IMR-90 (cell line): ENCODE results near the gene DKK2. TPM values are rescaled to one million over a fixed set of nuclear protein-coding genes. Genes with fewer than 3 reads are reported as not detected.

Experiments
- ATAC-seq: fragments of 200-7000 bp; cut with Tn5 transposase; 2 replicates; pipeline ENCODE4 v1.9.1; 2020; ENCODE audit warnings: low read depth, mild to moderate bottlenecking, moderate library complexity
- BruUV-seq: library from RNA; stranded (reverse); fragments of 400-500 nt; replicated peaks from 2 replicates; lab custom pipeline; 2021; lab: Mats Ljungman, UMichigan
- CTCF ChIA-PET: fragments of 300-600 bp; formaldehyde crosslinking; extraction: SDS; loops from one replicate; lab custom pipeline; 2021; ENCODE audit warnings: antibody characterized with exemption; lab: Yijun Ruan, JAX
- POLR2A ChIA-PET: fragments of 300-600 bp; sonication (Branson Sonifier 250); formaldehyde crosslinking; loops from one replicate; lab custom pipeline; 2022; ENCODE audit warnings: antibody characterized with exemption; ENCODE audit not compliant: unreplicated experiment; lab: Charles Lee
- DNase-seq: peaks from one replicate; pipeline ENCODE4 v3.0.0; 2013
- H2AFZ ChIP-seq: replicated peaks from 2 replicates; pipeline ENCODE3; 2013; ENCODE audit warnings: low read length, mild to moderate bottlenecking; ENCODE audit not compliant: poor library complexity
- H2AK5ac ChIP-seq: 2 replicates; pipeline ENCODE4 v1.6.1; 2013; ENCODE audit warnings: low read depth, low read length, inconsistent platforms
- H2AK9ac ChIP-seq: replicated peaks from 2 replicates; pipeline ENCODE3; 2013; ENCODE audit warnings: mild to moderate bottlenecking, low read depth, low read length, moderate library complexity; ENCODE audit not compliant: poor library complexity
- H2BK120ac ChIP-seq: 2 replicates; pipeline ENCODE4 v1.6.1; 2013; ENCODE audit warnings: low read depth, low read length, inconsistent platforms
- H2BK15ac ChIP-seq: 3 replicates; pipeline ENCODE4 v1.6.1; 2013; ENCODE audit warnings: low read depth, low read length, inconsistent platforms
- H2BK20ac ChIP-seq: 2 replicates; pipeline ENCODE4 v1.6.1; 2013; ENCODE audit warnings: low read depth, mild to moderate bottlenecking, inconsistent platforms, low read length, moderate library complexity
- H2BK5ac ChIP-seq: 2 replicates; pipeline ENCODE4 v1.6.1; 2013; ENCODE audit warnings: mild to moderate bottlenecking, low read depth, low read length, inconsistent platforms; ENCODE audit not compliant: poor library complexity, severe bottlenecking
- H3K14ac ChIP-seq: replicated peaks from 2 replicates; pipeline ENCODE4 v1.6.1; 2013; ENCODE audit warnings: low read depth, low read length, inconsistent platforms
- H3K18ac ChIP-seq: 2 replicates; pipeline ENCODE4 v1.6.1; 2013; ENCODE audit warnings: low read depth, low read length, control low read depth
- H3K23ac ChIP-seq: 2 replicates; pipeline ENCODE4 v1.6.1; 2013; ENCODE audit warnings: low read depth, low read length, inconsistent platforms
- H3K27ac ChIP-seq: 2 replicates; pipeline ENCODE4 v1.5.1; 2013; ENCODE audit warnings: mild to moderate bottlenecking, control low read depth, low read length; ENCODE audit not compliant: insufficient read depth
- H3K27me3 ChIP-seq: 2 replicates; pipeline ENCODE4 v1.6.1; 2013; ENCODE audit warnings: low read length; ENCODE audit not compliant: control insufficient read depth, insufficient read depth
- H3K36me3 ChIP-seq: 2 replicates; pipeline ENCODE4 v1.6.1; 2013; ENCODE audit warnings: low read length, mixed read lengths; ENCODE audit not compliant: control insufficient read depth, insufficient read depth
- H3K4ac ChIP-seq: 2 replicates; pipeline ENCODE4 v1.6.1; 2013; ENCODE audit warnings: low read depth, low read length, inconsistent platforms
- H3K4me1 ChIP-seq: 2 replicates; pipeline ENCODE4 v1.6.1; 2013; ENCODE audit warnings: low read length, mixed read lengths; ENCODE audit not compliant: control insufficient read depth, insufficient read depth
- H3K4me2 ChIP-seq: 2 replicates; pipeline ENCODE4 v1.6.1; 2013; ENCODE audit warnings: low read depth, mild to moderate bottlenecking, control low read depth, low read length, moderate library complexity
- H3K4me3 ChIP-seq: 2 replicates; pipeline ENCODE4 v1.5.1; 2013; ENCODE audit warnings: low read depth, mild to moderate bottlenecking, control low read depth, low read length, moderate library complexity; ENCODE audit not compliant: insufficient read depth
- H3K56ac ChIP-seq: 2 replicates; pipeline ENCODE4 v1.6.1; 2013; ENCODE audit warnings: low read length, inconsistent platforms; ENCODE audit not compliant: insufficient read depth; ENCODE audit errors: extremely low read depth
- H3K79me1 ChIP-seq, 2 experiments: 2 replicates each; pipeline ENCODE4 v1.6.1; 2013; ENCODE audit warnings: low read length in 2 of 2, inconsistent platforms in 1 of 2, low read depth in 1 of 2
- H3K9ac ChIP-seq: 2 replicates; pipeline ENCODE4 v1.6.1; 2013; ENCODE audit warnings: low read depth, low read length, control low read depth
- H3K9me1 ChIP-seq: 2 replicates; pipeline ENCODE4 v1.6.1; 2013; ENCODE audit warnings: low read length, inconsistent platforms; ENCODE audit not compliant: insufficient read depth
- H3K9me3 ChIP-seq: 2 replicates; pipeline ENCODE4 v1.6.1; 2013; ENCODE audit warnings: low read length; ENCODE audit not compliant: control insufficient read depth, insufficient read depth
- H4K20me1 ChIP-seq: 2 replicates; pipeline ENCODE4 v1.6.1; 2013; ENCODE audit warnings: low read length, inconsistent platforms; ENCODE audit not compliant: insufficient read depth
- H4K5ac ChIP-seq: 2 replicates; pipeline ENCODE4 v1.6.1; 2013; ENCODE audit warnings: mild to moderate bottlenecking, low read depth, low read length, control low read depth
- H4K8ac ChIP-seq, 2 experiments: 2 replicates each; pipeline ENCODE4 v1.6.1; 2013; ENCODE audit warnings: low read depth in 2 of 2, low read length in 2 of 2, control low read depth in 1 of 2, inconsistent platforms in 1 of 2
- H4K91ac ChIP-seq: 2 replicates; pipeline ENCODE4 v1.6.1; 2013; ENCODE audit warnings: low read depth, low read length, inconsistent platforms; ENCODE audit not compliant: insufficient read depth
- POLR2A ChIP-seq: IDR thresholded peaks from 2 replicates; pipeline ENCODE4 v1.6.1; 2012; ENCODE audit warnings: mild to moderate bottlenecking, low read depth, low read length
- RAD21 ChIP-seq: IDR thresholded peaks from 2 replicates; pipeline ENCODE4 v1.6.1; 2012; ENCODE audit warnings: low read length, improper control_type of control experiment
- WGBS, 2 experiments: methylation state at CpG; one replicate each; pipeline versions ENCODE4 v1.1.5 to v1.1.7; 2013; ENCODE audit warnings: missing lambda C conversion rate in 2 of 2; ENCODE audit not compliant: insufficient read length in 1 of 2; ENCODE audit errors: extremely low coverage in 2 of 2; 5-methylcytosine and 5-hydroxymethylcytosine counted together
- dilution Hi-C: fragments of 300-500 bp; cut with HindIII; formaldehyde crosslinking; loops from one replicate; pipeline ENCODE4 v1.14.3; 2018; ENCODE audit warnings: low sequenced_read_pairs; ENCODE audit not compliant: unreplicated experiment
- in situ Hi-C: fragments of 300-500 bp; cut with MboI; formaldehyde crosslinking; loops from 3 replicates; pipeline ENCODE4 v1.14.3; 2019; ENCODE audit warnings: low sequenced_read_pairs, inconsistent platforms, mixed read lengths
- intact Hi-C: fragments of 100-400 bp; cut with micrococcal nuclease; formaldehyde crosslinking; loops from 2 replicates; pipeline ENCODE4 v1.10.0; 2022
- polyA plus RNA-seq, 3 experiments: library from polyadenylated mRNA; depleted of rRNA; stranded (reverse); fragments of >200 nt; gene quantifications; 2 replicates each; pipeline ENCODE4 v1.2.3, GENCODE V29; 2012; ENCODE audit warnings: low replicate concordance in 1 of 3
- total RNA-seq: library from RNA; depleted of rRNA; stranded (reverse); fragments of >200 nt; gene quantifications from 2 replicates; pipeline ENCODE4 v1.2.3, GENCODE V29; 2012

Gene DKK2
- total and polyA plus RNA-seq, 2 of the 4 experiments (the other 2 are of a cell fraction), result 0.39 to 0.72 TPM

- no peaks in the 10 kb centered on the region for H3K36me3 ChIP-seq
- intact Hi-C loops, result loop anchor here (10.0 kb wide), 1 partner anchor 676 kb away; no protein-coding TSS in a partner anchor
- H3K9me3 ChIP-seq, result no peaks in the 10 kb centered on the region
- in situ Hi-C loops, result no loop called here
- no peak overlapping the region for H4K91ac ChIP-seq
- H2AK9ac ChIP-seq, result no peak overlapping the region
- no peak overlapping the region for H3K14ac ChIP-seq
- DNase-seq (no peak), ATAC-seq (no peak)
- no peaks in the 10 kb centered on the region for H3K79me1 ChIP-seq
- H3K27ac ChIP-seq, result no peak overlapping the region
- no peak overlapping the region for H3K56ac ChIP-seq
- H3K9ac ChIP-seq, result no peak overlapping the region
- no CpG with 5 or more reads among the region's 1 CpG for WGBS, 2 experiments
- no peaks in the 10 kb centered on the region for H4K20me1 ChIP-seq
- no peak overlapping the region for H3K4ac ChIP-seq
- no peak overlapping the region for H2BK20ac ChIP-seq
- ChIA-PET CTCF (interaction anchor here (0.6 kb wide), 1 partner anchor 9 kb away, joined by 3 read pairs; no protein-coding TSS in a partner anchor), POLR2A (no interaction called here)
- TF ChIP-seq RAD21 (no peak), POLR2A (no peak)
- dilution Hi-C loops, result no loop called here
- H2BK120ac ChIP-seq, result no peak overlapping the region
- no peak overlapping the region for H3K23ac ChIP-seq
- H2AFZ ChIP-seq, result no peak overlapping the region
- H2BK5ac ChIP-seq, result no peak overlapping the region
- H3K9me1 ChIP-seq, result no peaks in the 10 kb centered on the region
- no peak overlapping the region for H2AK5ac ChIP-seq
- BruUV-seq, result no TSS peak
- no peak overlapping the region for H4K8ac ChIP-seq
- no peak overlapping the region for H2BK15ac ChIP-seq
- no peaks in the 10 kb centered on the region for H3K4me1 ChIP-seq
- no peaks in the 10 kb centered on the region for H3K27me3 ChIP-seq
- no peak overlapping the region for H3K18ac ChIP-seq
- H3K4me2 ChIP-seq, result no peak overlapping the region
- H3K4me3 ChIP-seq, result no peak overlapping the region
- no peak overlapping the region for H4K5ac ChIP-seq
Observed at GRCh38 chr4:107058828-107059227, 22.7 kb upstream of the DKK2 start.
